IPS DF 4.7 (cell line): ENCODE measurements around the gene APPL1.
"Not testable (repeated sequence)": the region's sequence is repeated elsewhere in the genome, so short reads cannot be mapped to it uniquely, and the experiment has no call there.

Experiments
- DNase-seq: peaks from one replicate; pipeline ENCODE4 v3.0.0-alpha.2; 2013; ENCODE audit warnings: low spot score; ENCODE audit errors: extremely low read depth

APPL1 gene

DNA sequence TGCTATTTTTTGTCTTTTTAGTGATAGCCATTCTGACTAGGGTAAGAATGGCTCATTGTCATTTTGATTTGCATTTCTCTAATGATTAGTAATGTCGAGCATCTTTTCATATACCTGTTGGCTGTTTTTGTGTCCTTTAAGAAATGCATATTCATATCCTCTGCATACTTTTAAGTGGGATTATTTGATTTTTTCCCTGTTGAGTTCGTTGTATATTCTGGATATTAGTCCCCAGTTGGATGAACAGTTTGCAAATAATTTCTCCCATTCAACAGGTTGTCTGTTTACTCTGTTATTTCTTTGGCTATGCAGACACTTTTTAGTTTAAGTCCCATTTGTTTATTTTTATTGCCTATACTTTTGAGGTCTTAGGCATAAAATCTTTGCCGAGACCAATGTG is 34.4 kb downstream of the APPL1 start:
- no peak for DNase-seq

DNA sequence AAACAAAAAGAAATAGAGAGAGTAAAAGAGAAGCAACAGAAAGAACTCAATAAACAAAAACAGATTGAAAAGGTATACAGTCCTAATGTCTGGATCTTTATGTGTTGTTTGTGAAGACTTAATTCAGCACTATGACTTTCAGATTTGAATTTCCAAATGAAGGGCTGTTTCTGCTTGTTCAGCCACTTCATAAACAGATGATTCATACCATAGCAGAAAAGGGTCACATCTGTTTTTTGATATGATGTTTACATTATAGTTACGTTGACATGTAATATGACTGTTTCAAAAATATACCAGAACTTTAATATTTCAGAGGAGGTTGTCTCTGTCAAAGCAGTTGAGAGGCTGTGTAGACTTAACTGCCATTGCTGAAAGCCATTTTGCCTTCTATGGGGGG is 40.9 kb downstream of the APPL1 start:
- DNase-seq = no peak

DNA sequence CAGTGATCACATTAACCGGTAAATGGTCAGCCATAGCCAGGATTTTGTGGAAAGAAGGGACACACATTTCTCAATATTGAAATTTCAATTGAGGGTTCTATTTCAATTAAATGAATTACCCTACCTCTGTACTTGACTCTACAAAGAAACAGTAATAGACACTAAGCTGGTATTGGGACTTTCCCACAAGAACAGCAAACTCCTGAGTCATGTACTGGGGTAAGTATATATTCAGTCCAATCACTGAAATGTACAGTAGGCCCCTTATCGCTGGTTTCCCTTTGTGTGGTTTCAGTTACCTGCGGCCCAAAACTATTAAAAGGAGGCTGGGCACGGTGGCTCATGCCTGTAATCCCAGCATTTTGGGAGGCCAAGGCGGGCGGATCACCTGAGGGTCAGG is 47.3 kb downstream of the APPL1 start:
- DNase-seq = no peak

DNA sequence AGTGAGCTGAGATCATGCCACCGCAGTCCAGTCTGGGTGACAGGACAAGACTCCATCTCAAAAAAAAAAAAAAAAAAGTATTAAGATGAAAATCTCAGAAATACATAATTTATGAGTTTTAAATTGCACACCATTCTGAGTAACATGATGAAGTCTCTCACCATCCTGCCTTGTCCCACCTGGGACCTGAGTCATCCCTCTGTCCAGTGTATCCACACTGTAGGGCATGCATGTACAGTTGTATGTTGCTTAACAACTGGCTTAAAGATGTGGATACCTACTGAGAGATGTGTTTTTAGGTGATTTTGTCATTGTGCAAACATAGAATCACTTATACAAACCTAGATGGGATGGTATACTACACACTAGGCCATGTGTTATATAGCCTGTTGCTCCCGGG is 47.9 kb downstream of the APPL1 start:
- DNase-seq = no peak

DNA sequence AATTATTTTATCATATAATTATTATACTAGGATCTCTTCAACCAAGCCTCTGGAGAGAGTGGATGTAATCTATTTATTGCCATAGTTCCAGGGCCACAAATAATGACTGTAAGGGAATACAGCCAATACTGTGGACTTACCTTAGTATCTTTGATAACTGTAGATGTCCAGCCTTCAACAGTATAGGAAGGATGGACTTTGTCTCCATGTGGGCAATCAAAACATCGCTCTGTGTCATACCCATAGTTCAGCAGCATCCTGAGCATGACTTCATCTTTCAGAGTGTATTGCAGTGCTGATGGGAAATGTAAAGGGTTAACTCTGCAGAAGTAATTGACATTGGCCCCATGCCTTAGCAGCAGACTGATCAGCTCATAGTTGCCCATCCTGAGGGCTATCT is 50.7 kb downstream of the APPL1 start:
- DNase-seq = no peak

DNA sequence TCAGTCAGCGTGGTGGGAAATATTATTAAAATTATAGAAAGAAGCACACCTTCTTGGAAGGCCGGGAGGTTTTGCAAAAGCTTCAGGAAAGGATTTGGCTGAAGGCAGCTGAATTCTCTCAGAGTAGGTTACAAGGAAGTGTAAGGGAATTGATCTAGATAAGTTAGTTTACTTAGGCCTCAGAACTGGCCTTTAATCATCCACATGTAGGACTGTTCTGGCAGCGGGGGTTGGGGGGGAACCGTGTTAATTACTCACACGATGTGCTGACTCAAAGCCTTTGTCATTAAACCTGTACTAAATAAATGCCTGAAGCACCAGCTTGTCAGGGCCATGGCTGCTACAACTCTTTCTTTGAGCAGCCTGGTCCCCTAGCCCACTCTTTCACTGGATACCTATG is 52.2 kb downstream of the APPL1 start:
- DNase-seq = no peak

DNA sequence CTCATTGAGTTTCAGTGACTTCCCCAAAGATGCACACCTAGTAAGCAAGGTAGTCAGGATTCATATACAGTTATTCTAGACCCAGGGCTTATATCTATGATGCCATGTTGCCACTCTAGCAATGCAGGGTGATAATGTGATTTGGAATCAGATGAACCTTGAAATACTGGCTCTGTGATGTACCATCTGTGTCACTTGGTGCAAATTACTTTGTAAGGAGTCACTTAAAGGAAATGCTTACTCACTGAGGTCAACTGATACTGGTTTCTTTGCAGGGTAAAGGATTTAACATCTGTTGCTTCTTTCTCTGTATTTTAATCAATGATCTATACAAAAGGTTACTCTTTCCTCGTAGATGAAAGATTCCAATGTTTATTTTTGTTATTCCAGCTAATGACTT is 54.2 kb downstream of the APPL1 start:
- no peak for DNase-seq

DNA sequence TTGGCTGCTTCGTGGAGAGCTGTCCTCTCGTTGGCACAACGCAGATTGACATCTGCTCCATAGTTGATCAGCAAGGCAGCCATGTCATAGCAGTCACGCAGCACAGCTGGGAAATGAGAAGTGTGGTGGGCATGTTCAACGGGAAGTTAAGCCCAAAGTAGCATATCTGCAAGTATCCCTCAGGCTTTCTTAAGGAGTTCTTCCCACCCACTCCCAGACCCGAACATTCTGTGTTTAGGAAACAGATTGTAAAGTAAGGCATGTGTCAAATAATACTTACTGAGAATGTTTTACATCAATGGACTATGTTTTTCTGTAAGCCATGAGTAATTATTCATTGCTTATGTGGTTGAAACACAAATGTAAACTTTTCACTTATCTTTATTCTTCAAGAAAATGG is 55.8 kb downstream of the APPL1 start:
- DNase-seq = no peak

DNA sequence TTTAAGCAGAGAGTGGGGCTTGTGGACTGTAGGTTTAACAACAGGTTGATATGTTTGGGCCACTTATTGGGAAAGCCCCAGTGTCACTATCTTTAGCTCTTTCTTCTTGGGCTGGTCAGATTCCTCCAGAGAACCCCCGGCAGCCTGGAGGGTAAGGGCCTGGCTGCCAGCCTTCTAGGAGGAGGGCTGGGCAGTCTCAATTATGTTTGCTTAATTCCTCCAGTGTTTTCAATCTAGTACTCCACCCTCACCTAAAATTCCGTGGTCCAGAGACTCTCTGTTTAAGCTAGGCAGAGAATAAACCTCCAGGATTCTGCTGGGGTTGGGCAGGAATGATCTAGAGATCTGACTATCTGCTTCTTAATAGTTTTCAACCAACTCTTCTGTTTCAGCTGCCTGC is 59.7 kb downstream of the APPL1 start:
- no peak for DNase-seq

DNA sequence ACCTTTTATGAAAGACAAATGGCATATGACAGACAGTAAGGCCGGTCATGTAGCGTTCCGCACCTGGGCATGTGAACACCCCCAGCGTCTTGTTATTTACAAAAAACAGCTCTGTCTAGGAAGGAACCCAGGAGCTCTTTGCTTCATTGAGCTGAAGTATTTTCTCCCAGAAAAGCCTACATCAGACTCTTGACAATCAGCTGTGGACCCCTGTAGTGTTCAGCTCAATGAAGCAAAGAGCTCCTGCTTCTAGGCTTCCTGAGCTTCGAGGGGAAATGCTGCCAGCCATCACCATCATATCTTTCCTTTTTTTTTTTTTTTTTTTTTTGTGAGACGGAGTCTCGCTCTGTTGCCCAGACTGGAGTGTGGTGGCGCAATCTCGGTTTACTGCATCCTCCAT is 60.9 kb downstream of the APPL1 start:
- DNase-seq = no peak

DNA sequence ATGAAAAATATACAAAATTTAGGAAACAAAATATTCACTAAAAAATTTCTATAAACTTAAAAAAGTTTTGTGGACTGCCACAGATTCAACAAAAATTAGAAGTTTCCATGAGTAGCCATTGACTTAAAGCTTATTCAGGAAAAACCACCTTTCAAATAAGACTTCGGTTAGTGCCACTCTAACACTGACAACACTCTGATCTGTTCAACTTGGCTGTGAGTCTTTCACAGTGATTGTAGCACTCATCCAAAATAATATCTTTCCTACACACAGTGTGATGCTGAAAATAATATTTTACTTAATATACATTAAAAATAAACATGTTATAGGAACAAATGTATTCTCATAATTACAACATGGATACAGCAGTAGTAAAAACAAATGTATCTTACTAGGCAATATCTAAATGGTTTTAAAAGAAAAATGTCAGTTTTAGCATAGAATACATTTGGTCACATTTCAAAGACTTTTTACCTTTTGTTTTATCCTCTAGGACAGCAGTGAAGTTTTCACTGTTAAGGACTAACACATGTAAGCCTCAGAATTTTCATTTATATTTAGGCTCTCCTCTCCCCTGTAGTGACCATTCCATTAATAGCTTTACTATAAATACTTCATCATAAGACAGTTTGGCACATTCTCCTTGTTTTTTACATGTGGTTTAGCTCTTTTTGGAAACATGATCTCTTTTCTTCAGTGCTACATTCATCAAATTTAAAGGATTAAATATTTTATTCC is 64.8 kb downstream of the APPL1 start, which contains the start of gene ASB14:
ASB14 (minus strand) TSS at position 527 of the 738 bp plus-strand sequence. CDS start 652 bp downstream, outside the sequence.
- no peak for DNase-seq

DNA sequence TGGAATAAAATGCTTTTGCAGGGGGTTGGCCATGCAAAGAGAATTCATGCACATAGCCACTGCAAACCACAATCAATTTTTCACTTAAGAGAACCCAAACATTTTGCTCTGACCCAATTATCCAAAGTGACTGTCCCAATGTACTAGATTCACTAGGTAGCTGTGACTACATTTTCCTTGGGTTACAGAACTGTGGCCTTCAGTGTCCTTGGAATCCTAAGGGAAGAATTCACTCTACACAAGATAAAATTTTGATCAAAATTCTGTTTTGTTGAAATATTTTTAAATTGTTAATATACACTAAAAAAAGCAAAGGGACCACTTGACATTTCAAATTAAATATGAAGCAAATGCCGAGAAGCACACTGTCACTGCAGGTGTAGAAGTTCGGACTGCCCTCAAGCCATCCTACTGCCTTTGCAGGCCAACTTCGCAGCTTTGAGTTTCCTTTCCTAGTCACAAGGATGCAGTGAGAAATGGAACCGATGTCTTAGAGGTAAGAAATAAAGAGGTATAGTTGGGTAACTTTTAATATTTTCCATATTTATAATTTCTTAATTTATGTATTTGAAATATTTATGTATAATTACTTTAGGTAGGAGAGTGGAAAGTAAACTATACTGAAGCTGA is 65.5 kb downstream of the APPL1 start:
- no peak for DNase-seq

DNA sequence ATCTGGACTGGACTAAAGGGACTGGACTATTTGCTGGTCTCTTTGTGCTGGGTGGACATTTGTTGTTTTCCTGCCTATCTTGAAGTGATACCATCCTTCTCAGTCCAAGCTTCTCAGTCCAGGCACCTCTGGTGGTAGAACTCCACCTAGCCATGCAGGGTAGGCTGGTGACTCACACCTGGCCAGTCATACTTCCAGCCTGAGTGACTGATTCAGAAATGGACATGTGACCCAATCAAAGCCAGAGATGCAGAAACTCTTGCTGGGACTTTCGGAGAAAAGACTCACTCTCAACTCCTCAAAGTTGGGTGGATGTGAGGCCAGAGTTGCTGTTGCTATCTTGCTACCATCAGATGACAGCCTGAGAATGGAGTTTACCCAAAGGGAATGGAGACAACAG is 70.5 kb downstream of the APPL1 start:
- no peak for DNase-seq

DNA sequence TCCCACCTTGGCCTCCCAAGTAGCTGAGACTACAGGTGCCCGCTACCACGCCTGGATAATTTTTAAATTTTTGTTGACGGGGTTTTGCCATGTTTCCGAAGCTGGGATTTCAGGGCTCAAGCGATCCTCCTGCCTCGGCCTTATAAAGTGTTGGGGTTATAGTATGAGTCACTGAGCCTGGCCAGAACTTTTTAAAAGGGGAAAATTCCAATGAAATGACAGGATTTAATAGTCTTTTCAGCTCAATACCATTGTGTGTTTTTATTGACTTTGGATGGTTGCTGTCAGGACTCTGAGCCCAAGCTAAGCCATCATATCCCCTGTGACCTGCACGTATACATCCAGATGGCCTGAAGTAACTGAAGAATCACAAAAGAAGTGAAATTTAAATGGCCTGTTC is 76.0 kb downstream of the APPL1 start:
- not testable (repeated sequence) for DNase-seq

DNA sequence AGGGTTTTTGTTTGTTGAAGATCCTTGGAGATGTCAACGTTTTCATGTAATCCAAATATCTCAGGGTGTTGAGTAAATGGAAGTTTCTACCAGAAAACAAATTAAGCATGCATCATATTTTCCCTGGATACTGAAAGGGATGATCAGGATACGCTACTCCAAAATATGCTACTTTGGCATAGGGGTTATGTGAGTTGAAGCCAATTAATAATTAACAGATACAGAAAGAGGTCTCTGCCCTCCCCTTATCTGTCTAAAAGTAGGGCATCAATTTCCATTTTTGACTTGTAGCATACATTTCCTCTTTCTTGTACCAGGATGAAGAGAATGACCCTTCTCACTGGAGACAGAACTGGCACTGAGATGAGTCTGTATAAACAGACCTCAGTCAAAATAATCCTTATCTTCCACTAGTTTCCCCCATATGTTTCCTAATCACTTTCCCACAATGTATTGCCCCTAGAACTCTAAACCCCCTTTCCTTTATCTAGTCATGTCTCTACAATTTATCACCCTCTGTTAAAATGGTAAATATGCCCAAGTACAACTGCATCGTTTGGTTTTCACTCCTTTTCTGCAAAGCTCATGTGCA is 82.3 kb downstream of the APPL1 start:
- DNase-seq = no peak

DNA sequence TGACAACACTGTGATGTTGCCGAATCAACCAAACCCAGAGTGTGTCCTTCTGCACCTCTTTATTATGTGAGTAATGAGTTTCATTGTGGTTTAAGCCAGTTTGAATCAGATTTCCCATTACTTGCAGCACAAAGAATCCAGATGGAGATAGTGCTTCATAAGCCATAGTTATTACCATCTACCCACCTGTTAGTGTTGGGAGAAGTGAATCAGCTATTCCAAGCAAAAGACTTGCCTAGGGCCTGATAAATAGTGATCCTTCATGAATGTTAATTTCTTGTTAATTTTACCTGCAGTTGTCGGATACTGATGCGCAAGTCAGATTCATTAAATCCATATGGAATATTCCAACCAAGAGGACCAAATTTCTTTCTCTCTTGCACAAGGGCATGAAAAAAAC is 86.7 kb downstream of the APPL1 start:
- DNase-seq = no peak
